ENCODE data around the gene RAB6B. TPM values are rescaled to one million over a fixed set of nuclear protein-coding genes. Genes with fewer than 3 reads are reported as not detected.

The RAB6B gene
- total and polyA plus RNA-seq, 2 donors (not counting 1 experiment from before 2014, with no cell fraction given): 0.83 to 1.5 TPM

GRCh38 chr3:133926736-133927539, 31.3 kb upstream of the RAB6B start:
- no peak overlapping the region for H3K9ac ChIP-seq (ENCODE audit: insufficient read depth, low read length)

GRCh38 chr3:133925960-133926735, 30.5 kb upstream of the RAB6B start:
- Histone ChIP-seq H3K4me3 (replicated peaks in 1 of 4; ENCODE audit: control extremely low read depth in 1 of 4, insufficient read depth in 1 of 4, low read depth in 3 of 4, low read length in 4 of 4) (no peak overlapping the region), H3K79me2 (ENCODE audit: control insufficient read depth, insufficient read depth, low read length) (no peaks in the 10 kb centered on the region), H3K9me3 (ENCODE audit: control insufficient read depth, insufficient read depth, low read depth, low read length) (no peaks in the 10 kb centered on the region), H3K36me3 (ENCODE audit: control insufficient read depth, insufficient read depth, low read length) (no peaks in the 10 kb centered on the region), H3K27ac (ENCODE audit: insufficient read depth, low read length) (no peak overlapping the region), H2AFZ (ENCODE audit: low read length) (no peak overlapping the region), H3K9ac (ENCODE audit: insufficient read depth, low read length) (no peak overlapping the region), H3K27me3 (ENCODE audit: control insufficient read depth, insufficient read depth, low read length) (no peaks in the 10 kb centered on the region), H3K4me1 (ENCODE audit: control insufficient read depth, extremely low read depth, insufficient read depth, low read length) (no peaks in the 10 kb centered on the region), H4K20me1 (ENCODE audit: control insufficient read depth, extremely low read depth, insufficient read depth, low read length) (no peaks in the 10 kb centered on the region), H3K4me2 (ENCODE audit: extremely low read depth, insufficient read depth, low read length) (no peak overlapping the region)
- no peak for DNase-seq (ENCODE audit: low read depth in 2 of 2)
- TF ChIP-seq EZH2 (IDR thresholded peaks at IDR 0.05; ENCODE audit: low read length, missing control alignments) (no peak), CTCF (conservative IDR thresholded peaks at IDR 0.05 in 1 of 2, IDR thresholded peaks at IDR 0.05 in 1 of 2; ENCODE audit: low read depth in 1 of 2, low read length in 2 of 2) (no peak)

More at GRCh38 chr3:133926736-133927539, 31.3 kb upstream of the RAB6B start:
- Histone ChIP-seq H2AFZ (ENCODE audit: low read length) (peak overlapping the region; percentile 50), H3K79me2 (ENCODE audit: control insufficient read depth, insufficient read depth, low read length) (no peaks in the 10 kb centered on the region), H3K9me3 (ENCODE audit: control insufficient read depth, insufficient read depth, low read depth, low read length) (no peaks in the 10 kb centered on the region), H3K36me3 (ENCODE audit: control insufficient read depth, insufficient read depth, low read length) (no peaks in the 10 kb centered on the region), H3K4me1 (ENCODE audit: control insufficient read depth, extremely low read depth, insufficient read depth, low read length) (no peaks in the 10 kb centered on the region), H4K20me1 (ENCODE audit: control insufficient read depth, extremely low read depth, insufficient read depth, low read length) (no peaks in the 10 kb centered on the region), H3K4me2 (ENCODE audit: extremely low read depth, insufficient read depth, low read length) (peak overlapping the region; percentile 78), H3K4me3 (replicated peaks in 1 of 4; ENCODE audit: control extremely low read depth in 1 of 4, insufficient read depth in 1 of 4, low read depth in 3 of 4, low read length in 4 of 4) (peak overlapping the region; percentile 3 to 54 (median 31)), H3K27ac (ENCODE audit: insufficient read depth, low read length) (no peak overlapping the region), H3K27me3 (ENCODE audit: control insufficient read depth, insufficient read depth, low read length) (no peaks in the 10 kb centered on the region)
- no peak for DNase-seq (ENCODE audit: low read depth in 2 of 2)
- TF ChIP-seq CTCF (conservative IDR thresholded peaks at IDR 0.05 in 1 of 2, IDR thresholded peaks at IDR 0.05 in 1 of 2; ENCODE audit: low read depth in 1 of 2, low read length in 2 of 2) (no peak), EZH2 (IDR thresholded peaks at IDR 0.05; ENCODE audit: low read length, missing control alignments) (no peak)

- Histone ChIP-seq H3K27ac (ENCODE audit: insufficient read depth, low read length) (no peak overlapping the region), H4K20me1 (ENCODE audit: control insufficient read depth, extremely low read depth, insufficient read depth, low read length) (no peaks in the 10 kb centered on the region), H3K9ac (ENCODE audit: insufficient read depth, low read length) (no peak overlapping the region), H2AFZ (ENCODE audit: low read length) (no peak overlapping the region), H3K36me3 (ENCODE audit: control insufficient read depth, insufficient read depth, low read length) (no peaks in the 10 kb centered on the region), H3K79me2 (ENCODE audit: control insufficient read depth, insufficient read depth, low read length) (no peaks in the 10 kb centered on the region), H3K9me3 (ENCODE audit: control insufficient read depth, insufficient read depth, low read depth, low read length) (no peaks in the 10 kb centered on the region), H3K4me3 (replicated peaks in 1 of 4; ENCODE audit: control extremely low read depth in 1 of 4, insufficient read depth in 1 of 4, low read depth in 3 of 4, low read length in 4 of 4) (no peak overlapping the region), H3K4me2 (ENCODE audit: extremely low read depth, insufficient read depth, low read length) (no peak overlapping the region), H3K27me3 (ENCODE audit: control insufficient read depth, insufficient read depth, low read length) (no peaks in the 10 kb centered on the region), H3K4me1 (ENCODE audit: control insufficient read depth, extremely low read depth, insufficient read depth, low read length) (no peaks in the 10 kb centered on the region)
- TF ChIP-seq CTCF (conservative IDR thresholded peaks at IDR 0.05 in 1 of 2, IDR thresholded peaks at IDR 0.05 in 1 of 2; ENCODE audit: low read depth in 1 of 2, low read length in 2 of 2) (no peak), EZH2 (IDR thresholded peaks at IDR 0.05; ENCODE audit: low read length, missing control alignments) (no peak)
- peak in 1 of 2 donors; percentile 30 for DNase-seq (ENCODE audit: low read depth in 2 of 2)
Measured at GRCh38 chr3:133924041-133924440, 28.4 kb upstream of the RAB6B start.
